GM21717 (cell line): Measurements from ENCODE around the gene MORN5.

Experiments
- ATAC-seq: cut with Tn5 transposase; IDR thresholded peaks from one replicate; pipeline ENCODE4 v1.9.1; 2021; ENCODE audit warnings: mild to moderate bottlenecking, moderate library complexity; ENCODE audit not compliant: unreplicated experiment

MORN5 gene

GRCh38 chr9:122143296-122143695, 16.4 kb upstream of the MORN5 start:
- no peak for ATAC-seq

- no peak for ATAC-seq
These were observed 15.8 kb upstream of the MORN5 start for GRCh38 chr9:122143876-122144405.

- ATAC-seq: no peak
These were observed 14.7 kb upstream of the MORN5 start for GRCh38 chr9:122144836-122145591.

GRCh38 chr9:122145592-122145863, 14.2 kb upstream of the MORN5 start:
- no peak for ATAC-seq

GRCh38 chr9:122151267-122151828, 8.4 kb upstream of the MORN5 start:
- no peak for ATAC-seq

DNA sequence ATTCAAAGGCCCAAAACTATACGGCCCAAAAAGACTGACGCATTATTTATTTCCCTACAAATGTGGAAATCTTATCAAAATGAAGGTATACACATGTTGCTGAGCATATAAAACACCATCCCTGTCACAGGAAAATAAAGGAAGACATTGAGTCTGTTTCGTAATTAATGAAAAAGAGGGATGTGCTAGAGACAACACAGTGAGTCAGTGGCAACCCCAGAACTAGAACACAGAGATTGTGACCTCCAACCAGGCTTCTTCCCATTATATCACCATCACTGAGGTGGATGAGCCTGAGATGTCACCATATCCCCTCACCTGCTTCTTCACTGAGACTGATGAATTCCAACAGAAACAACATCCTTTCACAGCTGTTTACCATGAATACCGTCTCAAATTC, 3.9 kb upstream of the MORN5 start:
- no peak for ATAC-seq

GRCh38 chr9:122158202-122158601, 1.5 kb upstream of the MORN5 start:
- no peak for ATAC-seq

DNA sequence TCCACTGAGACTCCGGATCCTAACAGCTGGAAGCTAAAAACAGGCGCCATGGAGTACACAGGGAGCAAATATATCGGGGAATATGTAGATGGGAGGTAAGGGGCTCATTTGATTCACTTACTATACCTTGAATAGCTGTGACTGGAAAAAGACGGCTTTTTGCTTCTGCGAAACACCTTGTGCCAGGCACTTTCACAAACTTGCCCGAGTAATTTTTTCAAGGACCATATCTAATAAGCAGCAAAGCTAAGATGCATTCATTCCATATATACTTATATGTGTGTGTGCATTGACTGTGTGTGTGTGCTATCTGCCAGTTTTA, 178 bp downstream of the MORN5 start:
- ATAC-seq: peak; percentile 1

DNA sequence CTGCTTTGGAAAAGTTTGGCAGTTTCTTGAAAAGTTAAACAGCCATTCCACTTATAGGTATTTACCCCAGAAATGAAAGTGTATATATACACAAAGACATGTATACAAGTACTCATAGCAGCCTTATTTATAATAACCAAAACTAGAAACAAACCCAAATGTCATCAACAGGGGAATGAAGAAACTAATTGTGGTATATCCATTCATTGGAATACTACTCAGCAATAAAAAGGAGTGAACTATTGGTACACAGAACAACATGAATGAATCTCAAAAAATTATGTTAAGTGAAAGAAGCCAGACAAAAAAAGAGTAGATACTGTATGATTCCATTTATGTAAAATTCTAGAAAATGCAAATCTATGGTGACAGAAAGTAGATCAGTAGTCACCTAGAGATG, 2.7 kb downstream of the MORN5 start:
- no peak for ATAC-seq

GRCh38 chr9:122164286-122164685, 4.6 kb downstream of the MORN5 start:
- no peak for ATAC-seq

DNA sequence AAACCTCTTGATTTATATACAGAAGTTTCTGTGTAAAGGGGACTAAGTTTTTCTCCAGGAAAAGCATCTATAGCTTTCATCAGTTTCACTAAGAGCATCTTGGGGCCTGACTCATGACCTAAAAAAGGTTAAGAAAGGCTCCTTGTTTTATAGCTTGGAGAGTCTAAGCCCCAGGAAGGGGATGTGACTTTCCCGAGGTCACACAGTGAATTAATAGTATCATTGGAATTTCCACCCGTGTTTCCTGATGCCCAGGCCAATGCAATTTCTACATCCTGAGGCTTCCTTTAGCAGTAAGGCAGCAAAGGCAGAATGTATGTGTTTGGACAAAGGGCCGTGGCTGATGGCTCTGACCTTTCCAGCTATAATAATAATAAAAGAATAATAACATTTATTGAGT, 8.6 kb downstream of the MORN5 start:
- ATAC-seq: no peak

GRCh38 chr9:122172131-122172530, 12.4 kb downstream of the MORN5 start:
- ATAC-seq: no peak

DNA sequence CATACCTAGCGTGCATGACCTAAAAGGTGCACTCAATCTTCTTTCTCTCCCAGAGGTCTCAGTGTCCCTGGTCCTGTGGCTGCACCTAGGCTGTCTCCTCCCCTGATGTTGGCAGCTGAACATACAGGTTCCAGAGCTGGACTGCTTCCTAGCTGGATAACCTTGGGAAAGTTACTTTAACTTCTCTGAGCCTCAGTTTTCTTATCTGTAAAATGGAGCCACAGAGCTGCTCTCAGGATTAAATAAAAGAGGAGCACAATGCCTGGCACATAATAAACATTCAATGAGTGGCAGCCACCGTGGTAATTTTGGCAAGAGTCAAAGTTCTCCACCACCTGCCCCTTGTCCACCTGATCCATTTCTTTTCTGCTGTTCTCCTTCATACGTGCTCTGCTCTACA, 14.0 kb downstream of the MORN5 start:
- ATAC-seq: no peak

DNA sequence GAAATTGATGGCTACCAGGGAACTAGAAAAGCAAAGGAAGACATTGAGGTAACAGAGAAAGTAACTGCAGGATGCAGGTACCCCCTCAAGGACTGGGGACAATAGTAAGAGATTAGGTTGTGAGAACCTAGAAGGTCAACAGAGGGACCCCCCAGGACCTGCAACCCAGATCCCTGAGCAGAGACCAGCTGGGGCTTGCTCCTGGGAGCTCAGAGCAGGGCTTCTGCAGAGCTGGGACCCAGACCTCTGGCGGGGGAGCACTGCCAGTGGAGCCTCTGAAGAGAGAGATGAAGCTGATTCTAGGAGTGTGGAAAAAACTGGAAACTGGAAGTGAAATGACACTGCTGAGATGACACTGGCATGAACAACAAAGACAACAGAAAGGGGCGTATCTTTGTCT, 17.2 kb downstream of the MORN5 start:
- no peak for ATAC-seq

GRCh38 chr9:122179054-122179689, 19.5 kb downstream of the MORN5 start:
- no peak for ATAC-seq

DNA sequence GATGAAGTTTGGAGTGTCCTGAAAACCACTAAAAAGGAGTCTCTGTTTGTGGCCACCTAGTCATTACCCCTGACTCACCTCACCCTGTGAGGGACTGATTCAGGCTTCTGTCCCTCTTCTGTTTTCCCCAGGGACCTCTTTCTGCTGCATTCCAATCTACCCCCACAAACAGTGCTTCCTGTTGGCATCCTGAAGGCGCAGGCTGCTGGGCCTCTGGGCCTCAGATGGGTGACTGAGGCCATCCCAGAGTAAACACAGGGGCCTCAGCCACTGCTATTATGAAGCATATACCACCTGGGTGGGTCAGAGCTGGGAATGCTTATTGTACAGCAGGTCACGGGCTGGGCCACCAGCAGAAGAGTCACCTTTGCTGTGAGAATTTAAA, 20.0 kb downstream of the MORN5 start:
- no peak for ATAC-seq

GRCh38 chr9:122180633-122181032, 20.9 kb downstream of the MORN5 start:
- ATAC-seq: no peak

GRCh38 chr9:122183501-122183900, 23.8 kb downstream of the MORN5 start:
- no peak for ATAC-seq

DNA sequence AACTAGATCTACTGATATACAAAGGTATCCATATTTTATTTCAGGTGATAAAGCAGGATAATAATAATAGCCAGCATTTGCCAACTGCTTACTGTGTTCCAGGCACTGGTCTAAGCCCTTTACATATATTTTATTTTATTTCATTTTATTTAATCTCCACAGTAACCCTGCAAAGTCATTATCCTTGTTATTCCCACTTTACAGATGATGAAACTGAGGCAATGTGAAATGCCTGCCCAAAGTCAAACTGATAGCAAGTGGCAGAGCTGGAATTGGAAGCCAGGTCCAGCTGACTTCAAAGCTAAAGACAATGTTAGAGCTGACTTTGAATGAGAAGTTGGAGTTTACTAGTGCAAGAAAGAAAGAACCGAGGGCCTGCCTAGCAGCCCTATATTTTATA, 24.8 kb downstream of the MORN5 start:
- ATAC-seq: no peak

DNA sequence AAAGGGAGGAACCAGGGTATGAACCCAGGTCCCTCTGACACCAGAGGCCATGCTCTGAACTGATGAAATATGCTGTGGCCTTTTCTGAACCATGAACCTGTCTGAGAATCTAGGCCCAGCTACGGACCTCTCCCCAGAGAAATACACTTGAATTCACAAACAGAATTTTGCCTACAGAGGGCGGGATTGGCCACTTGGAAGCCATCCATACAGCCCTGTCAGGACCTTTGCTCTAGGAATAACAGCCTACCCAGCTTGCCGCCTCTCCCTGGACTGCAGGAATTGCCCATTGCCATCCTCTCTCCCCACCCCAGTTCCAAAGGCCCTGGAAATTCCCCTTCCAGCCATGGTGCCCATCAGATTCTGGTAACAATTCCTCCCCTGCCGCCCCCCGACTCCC, 26.6 kb downstream of the MORN5 start:
- no peak for ATAC-seq

GRCh38 chr9:122186777-122187470, 27.2 kb downstream of the MORN5 start:
- no peak for ATAC-seq

DNA sequence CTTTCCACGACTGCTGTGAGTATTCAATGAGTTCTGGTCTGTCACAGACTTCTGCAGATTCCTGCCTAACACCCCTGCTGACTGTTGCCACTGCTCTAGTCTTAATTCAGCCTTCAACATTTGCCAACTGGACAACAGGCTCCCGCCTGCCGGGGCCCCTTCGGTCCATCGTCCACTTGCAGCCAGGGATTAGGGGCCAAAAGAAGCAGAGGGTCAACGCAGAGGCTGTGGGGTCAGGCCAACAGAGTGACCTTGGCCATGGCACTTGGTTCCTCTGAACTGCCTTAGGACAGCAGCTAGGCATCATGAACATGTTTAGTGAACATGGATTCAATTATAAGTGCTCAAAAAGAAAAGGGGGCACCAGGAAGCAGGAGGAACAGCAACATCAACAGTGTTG, 28.7 kb downstream of the MORN5 start:
- ATAC-seq: no peak
